Upper lobe of left lung (tissue), 4 donors: ENCODE measurements around the gene NAV2.

ENCODE experiments used
- CTCF ChIP-seq, 6 experiments: fragments of 450-650 bp in 4 of 6; fragments of 200-600 bp in 2 of 6; sonication (generic) in 2 of 6; IDR thresholded peaks; one replicate each; pipeline ENCODE4 v1.5.1; 2016 to 2019; ENCODE audit warnings: antibody characterized with exemption in 6 of 6
- EP300 ChIP-seq, 4 donors: sonication (generic); formaldehyde crosslinking; IDR thresholded peaks; one replicate each; pipeline ENCODE4 v1.5.1; 2017; ENCODE audit warnings: antibody characterized with exemption in 4 of 4, control low read depth in 2 of 4
- POLR2A ChIP-seq, 4 donors: fragments of 450-650 bp; IDR thresholded peaks; one replicate each; pipeline ENCODE4 v1.5.1; 2016 to 2017; ENCODE audit warnings: antibody characterized with exemption in 4 of 4, mild to moderate bottlenecking in 2 of 4

GRCh38 chr11:19703211-19703610, 9.4 kb upstream of the NAV2 start:
- TF ChIP-seq CTCF (IDR thresholded peaks at IDR 0.05) (no peak), POLR2A (IDR thresholded peaks at IDR 0.05) (no peak), EP300 (IDR thresholded peaks at IDR 0.05) (no peak)
